GM21576 (cell line): ENCODE measurements around the gene CHRM5.

Source experiments
- ATAC-seq: cut with Tn5 transposase; IDR thresholded peaks from one replicate; pipeline ENCODE4 v1.9.1; 2021; ENCODE audit warnings: mild to moderate bottlenecking, moderate library complexity; ENCODE audit not compliant: unreplicated experiment

Gene CHRM5

GRCh38 chr15:33968224-33968623, at the start of gene CHRM5:
Gene CHRM5 (plus strand): TSS chr15:33968497. CDS start chr15:34062718, 94,221 bp downstream.
- ATAC-seq = no peak

GRCh38 chr15:33923446-33923845, 44.9 kb upstream of the CHRM5 start:
- no peak for ATAC-seq

- no peak for ATAC-seq
Observed at GRCh38 chr15:33926260-33926659, 42.0 kb upstream of the CHRM5 start.

- no peak for ATAC-seq
Observed at GRCh38 chr15:33932734-33933133, 35.6 kb upstream of the CHRM5 start.

- ATAC-seq = no peak
Observed at GRCh38 chr15:33934396-33934795, 33.9 kb upstream of the CHRM5 start.

GRCh38 chr15:33934921-33935320, 33.4 kb upstream of the CHRM5 start:
- no peak for ATAC-seq

- ATAC-seq = no peak
Observed at GRCh38 chr15:33941279-33942063, 26.8 kb upstream of the CHRM5 start.

- no peak for ATAC-seq
Observed at GRCh38 chr15:33946152-33946551, 22.1 kb upstream of the CHRM5 start.

- ATAC-seq = no peak
Observed at GRCh38 chr15:33955945-33956344, 12.4 kb upstream of the CHRM5 start.

- ATAC-seq = no peak
Observed at GRCh38 chr15:33956397-33956796, 11.9 kb upstream of the CHRM5 start.

- no peak for ATAC-seq
Observed at GRCh38 chr15:33959844-33960548, 8.3 kb upstream of the CHRM5 start.

GRCh38 chr15:33960549-33960935, 7.8 kb upstream of the CHRM5 start:
- no peak for ATAC-seq

GRCh38 chr15:33963831-33964664, 4.2 kb upstream of the CHRM5 start:
- ATAC-seq = no peak

GRCh38 chr15:33964665-33965040, 3.6 kb upstream of the CHRM5 start:
- ATAC-seq = no peak

- no peak for ATAC-seq
Observed at GRCh38 chr15:33968821-33969220, 524 bp downstream of the CHRM5 start.

- no peak for ATAC-seq
Observed at GRCh38 chr15:33971811-33972210, 3.5 kb downstream of the CHRM5 start.

GRCh38 chr15:33975022-33975565, 6.8 kb downstream of the CHRM5 start:
- no peak for ATAC-seq

- no peak for ATAC-seq
Observed at GRCh38 chr15:33980159-33980558, 11.9 kb downstream of the CHRM5 start.

- no peak for ATAC-seq
Observed at GRCh38 chr15:33982516-33982915, 14.2 kb downstream of the CHRM5 start.

GRCh38 chr15:33985287-33985686, 17.0 kb downstream of the CHRM5 start:
- no peak for ATAC-seq

GRCh38 chr15:33985751-33986150, 17.5 kb downstream of the CHRM5 start:
- ATAC-seq = no peak
